Measurements from ENCODE around the gene PLIN3. TPM values are rescaled to one million over a fixed set of nuclear protein-coding genes. Genes with fewer than 3 reads are reported as not detected.
A peak's percentile ranks its signal among the peaks of the same experiment; 100 is the strongest.

PLIN3 gene
- total and polyA plus RNA-seq, 9 of the 15 experiments (the other 6 are each of a cell fraction or from before 2014, with no cell fraction given): 7.5 to 75.6 (median 43.1) TPM

- TF ChIP-seq GTF3C2 (IDR thresholded peaks at IDR 0.05; ENCODE audit: borderline replicate concordance, extremely low read depth, insufficient read length): no peak
- TF ChIP-seq MNT (conservative IDR thresholded peaks at IDR 0.05): peak; percentile 76 to 91
- TF ChIP-seq CHD2 (IDR thresholded peaks at IDR 0.05; ENCODE audit: low read depth, low read length): peak; percentile 65
- TF ChIP-seq CBFA2T3 (IDR thresholded peaks at IDR 0.05): peak; percentile 20; the same call in 1 of the 2 replicates
- TF ChIP-seq VEZF1 (CRISPR knock-in tag; IDR thresholded peaks at IDR 0.05): peak; percentile 91
- peak; percentile 99 for TF ChIP-seq BCOR (IDR thresholded peaks at IDR 0.05)
- no peak; the same call in 1 of the 2 replicates for TF ChIP-seq MTA1 (IDR thresholded peaks at IDR 0.05; ENCODE audit: borderline replicate concordance)
- no peak for TF ChIP-seq BACH1 (tag; IDR thresholded peaks at IDR 0.05)
- no peak for TF ChIP-seq RAD51 (IDR thresholded peaks at IDR 0.05; ENCODE audit: borderline replicate concordance, low read depth)
- peak; percentile 93 for TF ChIP-seq ADNP (tag; IDR thresholded peaks at IDR 0.05)
- TF ChIP-seq PRDM10 (IDR thresholded peaks at IDR 0.05; ENCODE audit: partially characterized antibody): peak; percentile 63
- TF ChIP-seq SP1 (CRISPR knock-in tag; IDR thresholded peaks at IDR 0.05): peak; percentile 94
- TF ChIP-seq PKNOX1 (IDR thresholded peaks at IDR 0.05): peak; percentile 99
- TF ChIP-seq POLR2AphosphoS5 (IDR thresholded peaks at IDR 0.05; ENCODE audit: control insufficient read depth, insufficient read depth, low read depth, low read length): peak; percentile 60
- TF ChIP-seq PHF20 (IDR thresholded peaks at IDR 0.05; ENCODE audit: partially characterized antibody): peak; percentile 75
- peak; percentile 66 for TF ChIP-seq TAF1 (IDR thresholded peaks at IDR 0.05; ENCODE audit: control insufficient read depth, extremely low read depth, insufficient read depth, low read length, severe bottlenecking)
- peak; percentile 84 to 92 for TF ChIP-seq KDM1A (IDR thresholded peaks at IDR 0.05)
Observed at GRCh38 chr19:4867534-4868285, at the start of gene PLIN3 (continued).

Data from K562 (cell line).